Measurements from ENCODE around the gene MEGF6. TPM values are rescaled to one million over a fixed set of nuclear protein-coding genes. Genes with fewer than 3 reads are reported as not detected.

Gene MEGF6
- total and polyA plus RNA-seq, 9 of the 15 experiments (the other 6 are each of a cell fraction or from before 2014, with no cell fraction given), result 0.03 to 1.7 (median 0.24) TPM; not detected in 3

- ChIA-PET POLR2A (interaction anchor here (0.7 kb wide), 1 partner anchor 21 kb away, joined by 3 read pairs; no protein-coding TSS in a partner anchor), CTCF (ENCODE audit: low intra/inter-chr PET ratio) (no interaction called here)
- ATAC-seq, result no peak
- intact Hi-C loops (cut with micrococcal nuclease), result no loop called here
- 0 out of 5 replicates have a peak, but pooled peaks cover 0 to 2% of the 10 kb centered on the region in 2 experiments for H3K27me3 ChIP-seq (ENCODE audit: control insufficient read depth in 2 of 2, insufficient read depth in 2 of 2, low read length in 2 of 2)
- H3K79me2 ChIP-seq (ENCODE audit: control insufficient read depth, insufficient read depth, low read length), result peaks cover 11% of the 10 kb centered on the region
- H2AFZ ChIP-seq (ENCODE audit: low read depth, low read length), result no peak overlapping the region
- H3K9ac ChIP-seq (ENCODE audit: insufficient read depth in 1 of 2, low read depth in 2 of 2, low read length in 2 of 2), result no peak overlapping the region
- no peak for TF ChIP-seq CREB3L1 (IDR thresholded peaks at IDR 0.05; ENCODE audit: borderline replicate concordance, low read depth)
- no peak for TF ChIP-seq YBX1 (IDR thresholded peaks at IDR 0.05)
- no peak for TF ChIP-seq BHLHE40 (IDR thresholded peaks at IDR 0.05; ENCODE audit: low read length)
- no peak for TF ChIP-seq IRF9 (tag; IDR thresholded peaks at IDR 0.05)
- TF ChIP-seq ASH1L (IDR thresholded peaks at IDR 0.05; ENCODE audit: borderline replicate concordance, low read depth, partially characterized antibody), result no peak
- TF ChIP-seq SMARCC2 (IDR thresholded peaks at IDR 0.05; ENCODE audit: low read depth), result no peak
- no peak for TF ChIP-seq EZH2 (IDR thresholded peaks at IDR 0.05; ENCODE audit: borderline replicate concordance, low read depth, low read length)
- no peak for TF ChIP-seq CBFB (CRISPR knock-in tag; IDR thresholded peaks at IDR 0.05)
- no peak overlapping the region for H3K4me3 ChIP-seq
- BruUV-seq (replicated peaks), result no TSS peak
- H3K36me3 ChIP-seq (ENCODE audit: control insufficient read depth, insufficient read depth, low read length), result peaks cover 42% of the 10 kb centered on the region; the same call in 2 of the 3 replicates
- in situ Hi-C loops (cut with MboI), result no loop called here
- no peak overlapping the region for H3K27ac ChIP-seq (ENCODE audit: extremely low read depth, low read depth, low read length)
- H3K4me1 ChIP-seq (replicated peaks in 1 of 2; ENCODE audit: control insufficient read depth in 2 of 2, insufficient read depth in 2 of 2, low read length in 2 of 2), result peaks cover 6 to 21% of the 10 kb centered on the region in 2 experiments; a peak in 4 of 5 replicates
- no peak for FAIRE-seq
- DNase-seq (ENCODE audit: extremely low read depth in 1 of 4, low spot score in 3 of 4), result no peak
- no peaks in the 10 kb centered on the region for H4K20me1 ChIP-seq (replicated peaks; ENCODE audit: control insufficient read depth, insufficient read depth, low read length)
- H3K9me3 ChIP-seq (replicated peaks; ENCODE audit: control insufficient read depth, insufficient read depth, low read depth, low read length), result no peaks in the 10 kb centered on the region
- no peaks in the 10 kb centered on the region for H3K9me1 ChIP-seq (ENCODE audit: control insufficient read depth, insufficient read depth, low read length)
- no peak overlapping the region for H3K4me2 ChIP-seq (ENCODE audit: insufficient read depth, low read length)
- WGBS (ENCODE audit: insufficient coverage, low coverage, missing lambda C conversion rate), result 88% methylated on average over 20 of the region's 20 CpGs
Measured at GRCh38 chr1:3646596-3646995, 35.3 kb upstream of the MEGF6 start.

Measured in K562 (cell line).